HG03039 (cell line): ENCODE results near the gene ERG.

Experiments
- ATAC-seq: cut with Tn5 transposase; IDR thresholded peaks from one replicate; pipeline ENCODE4 v1.9.1; 2021; ENCODE audit warnings: mild to moderate bottlenecking, moderate library complexity; ENCODE audit not compliant: unreplicated experiment

ERG gene

GRCh38 chr21:38498057-38498833, at the start of gene ERG:
Gene ERG, minus strand, starts transcription at chr21:38498477. Its CDS starts 97 bp downstream, at chr21:38498380.
- ATAC-seq: no peak

GRCh38 chr21:38544661-38545060, 46.4 kb upstream of the ERG start:
- no peak for ATAC-seq

GRCh38 chr21:38542263-38542662, 44.0 kb upstream of the ERG start:
- ATAC-seq: no peak

GRCh38 chr21:38538353-38538752, 40.1 kb upstream of the ERG start:
- no peak for ATAC-seq

- ATAC-seq: no peak
Observed at GRCh38 chr21:38534591-38534990, 36.3 kb upstream of the ERG start.

GRCh38 chr21:38533887-38534286, 35.6 kb upstream of the ERG start:
- ATAC-seq: no peak

GRCh38 chr21:38531591-38531990, 33.3 kb upstream of the ERG start:
- no peak for ATAC-seq

- ATAC-seq: no peak
Observed at GRCh38 chr21:38531039-38531541, 32.8 kb upstream of the ERG start.

GRCh38 chr21:38527737-38528136, 29.5 kb upstream of the ERG start:
- ATAC-seq: no peak

GRCh38 chr21:38525454-38525853, 27.2 kb upstream of the ERG start:
- ATAC-seq: no peak

- no peak for ATAC-seq
Observed at GRCh38 chr21:38524168-38525153, 26.2 kb upstream of the ERG start.

- no peak for ATAC-seq
Observed at GRCh38 chr21:38520511-38520910, 22.2 kb upstream of the ERG start.

- no peak for ATAC-seq
Observed at GRCh38 chr21:38511662-38512243, 13.5 kb upstream of the ERG start.

- ATAC-seq: no peak
Observed at GRCh38 chr21:38511198-38511597, 12.9 kb upstream of the ERG start.

GRCh38 chr21:38507374-38507942, 9.2 kb upstream of the ERG start:
- no peak for ATAC-seq

GRCh38 chr21:38506661-38507281, 8.5 kb upstream of the ERG start:
- ATAC-seq: no peak

GRCh38 chr21:38505654-38506523, 7.6 kb upstream of the ERG start:
- ATAC-seq: no peak

- no peak for ATAC-seq
Observed at GRCh38 chr21:38504066-38504465, 5.8 kb upstream of the ERG start.

- no peak for ATAC-seq
Observed at GRCh38 chr21:38503583-38503982, 5.3 kb upstream of the ERG start.
